Erythroblast (primary cell): Measurements from ENCODE around the gene HAUS6.
"Not testable (repeated sequence)": the region's sequence is repeated elsewhere in the genome, so short reads cannot be mapped to it uniquely, and the experiment has no call there.

Experiments
- DNase-seq, 2 experiments: peaks; one replicate each; lab custom pipeline; 2025; lab: John Stamatoyannopoulos, UW
- GATA1 ChIP-seq: IDR thresholded peaks from 2 replicates; pipeline ENCODE4 v1.6.1; 2011; ENCODE audit warnings: low read depth, mild to moderate bottlenecking, control low read depth, low read length, moderate library complexity
- POLR2A ChIP-seq: IDR thresholded peaks from 2 replicates; pipeline ENCODE4 v1.6.1; 2011; ENCODE audit warnings: mild to moderate bottlenecking, low read length

Gene HAUS6

DNA sequence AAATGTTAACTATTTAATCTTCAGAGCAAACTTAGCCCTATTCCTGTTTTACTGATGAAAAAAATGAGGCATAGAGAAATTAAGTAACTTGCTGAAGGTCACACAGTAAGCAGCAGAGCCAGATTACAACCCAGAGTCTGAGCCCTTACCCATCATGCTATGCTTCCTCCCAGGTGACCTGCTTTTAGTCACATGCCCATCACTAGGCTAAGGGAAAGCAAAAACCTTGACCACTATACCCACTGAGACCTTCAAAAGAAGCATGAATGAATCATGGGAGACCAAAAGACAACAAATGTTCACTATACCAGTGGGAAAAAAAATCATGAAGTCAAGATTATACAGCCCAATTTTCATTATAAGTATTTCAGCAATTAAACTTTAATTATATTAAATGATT, 5.3 kb upstream of the HAUS6 start:
- no peak for TF ChIP-seq POLR2A
- no peak for TF ChIP-seq GATA1
- no peak for DNase-seq

DNA sequence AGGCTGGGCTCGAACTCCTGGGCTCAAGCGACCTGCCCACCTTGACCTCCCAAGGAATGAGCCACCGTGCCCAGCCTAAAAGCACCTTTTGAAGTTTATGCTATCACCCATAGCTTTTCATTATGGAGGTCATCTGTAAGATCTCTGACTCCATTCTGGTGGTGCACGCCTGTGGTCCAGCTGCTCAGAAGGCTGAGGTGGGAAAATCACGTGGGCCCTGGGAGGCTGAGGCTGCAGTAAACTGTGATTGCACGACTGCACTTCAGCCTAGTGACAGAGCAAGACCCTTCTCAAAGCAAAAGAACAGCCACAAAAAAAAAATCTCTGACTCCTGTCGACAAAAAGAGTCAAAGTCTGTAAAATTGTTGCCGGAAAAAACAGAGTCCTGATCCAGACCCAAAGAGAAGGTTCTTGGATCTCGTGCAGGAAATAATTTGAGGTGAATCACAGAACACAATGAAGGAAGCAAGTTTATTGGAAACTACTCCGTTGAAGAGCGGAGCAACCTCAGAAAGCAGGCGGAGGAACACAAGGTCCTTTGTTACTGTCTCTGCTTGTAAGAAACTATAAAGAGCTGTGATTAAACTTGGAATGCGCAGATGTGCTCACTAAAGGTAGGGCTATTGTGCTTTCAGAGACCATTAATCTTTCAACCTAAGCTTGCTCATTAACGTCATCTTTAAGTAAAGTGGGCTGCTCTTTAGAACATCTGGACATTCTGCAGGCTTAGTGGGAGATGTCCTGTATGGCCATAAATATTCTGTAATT, 2.0 kb upstream of the HAUS6 start:
- DNase-seq, result no peak
- TF ChIP-seq POLR2A (no peak), GATA1 (no peak)

DNA sequence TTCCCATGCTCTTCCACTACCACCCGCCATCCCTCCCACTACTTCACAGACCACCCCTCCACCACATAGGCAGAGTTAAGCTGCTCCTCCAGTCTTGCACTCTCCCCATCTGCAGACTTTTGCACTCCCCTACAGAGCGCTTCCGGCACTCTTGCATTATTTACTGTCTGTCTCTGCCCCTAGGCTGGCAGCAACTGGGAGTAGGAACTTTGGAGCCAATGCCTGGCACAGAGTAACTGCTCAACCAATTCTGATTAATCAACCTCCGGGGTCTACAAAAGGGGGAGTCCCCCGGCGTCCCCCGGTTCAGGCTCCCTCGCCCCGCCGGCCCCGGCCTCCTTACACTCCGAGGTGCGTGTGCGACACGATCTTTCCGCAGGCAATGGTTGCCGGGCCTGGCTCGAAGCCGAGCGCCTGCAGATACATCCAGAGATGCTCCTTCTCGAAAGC, 498 bp downstream of the HAUS6 start:
- peak; percentile 72 to 75 for DNase-seq
- TF ChIP-seq POLR2A (no peak), GATA1 (no peak)

DNA sequence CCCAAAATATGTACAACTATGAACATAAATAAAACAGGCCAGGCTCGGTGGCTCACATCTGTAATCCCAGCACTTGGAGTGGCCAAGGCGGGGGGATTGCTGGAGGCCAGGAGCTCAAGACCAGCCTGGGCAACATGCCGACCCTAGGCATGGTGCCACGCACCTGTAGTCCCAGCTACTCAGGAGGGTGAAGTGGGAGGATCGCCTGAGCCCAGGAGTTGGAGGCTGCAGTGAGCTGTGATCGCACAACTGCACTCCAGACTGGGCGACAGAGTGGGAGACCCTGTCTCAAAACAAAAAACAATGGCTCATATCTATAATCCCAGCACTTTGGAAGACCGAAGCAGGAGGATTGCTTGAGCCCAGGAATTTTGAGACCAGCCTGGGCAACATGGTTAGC, 1.5 kb downstream of the HAUS6 start:
- TF ChIP-seq POLR2A, result no peak
- no peak for TF ChIP-seq GATA1
- DNase-seq, result no peak

DNA sequence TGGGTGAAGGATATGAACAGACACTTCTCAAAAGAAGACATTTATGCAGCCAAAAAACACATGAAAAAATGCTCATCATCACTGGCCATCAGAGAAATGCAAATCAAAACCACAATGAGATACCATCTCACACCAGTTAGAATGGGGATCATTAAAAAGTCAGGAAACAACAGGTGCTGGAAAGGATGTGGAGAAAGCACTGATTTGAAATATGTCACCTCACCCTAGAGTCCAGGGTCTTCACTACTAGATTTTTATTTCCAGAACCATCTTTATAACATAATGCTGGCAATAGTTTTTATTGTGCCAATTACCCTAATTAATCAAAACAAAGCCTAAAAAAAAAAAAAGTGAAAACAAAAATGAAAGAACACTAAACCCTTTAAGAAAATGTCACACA, 5.3 kb downstream of the HAUS6 start:
- not testable (repeated sequence) for DNase-seq

DNA sequence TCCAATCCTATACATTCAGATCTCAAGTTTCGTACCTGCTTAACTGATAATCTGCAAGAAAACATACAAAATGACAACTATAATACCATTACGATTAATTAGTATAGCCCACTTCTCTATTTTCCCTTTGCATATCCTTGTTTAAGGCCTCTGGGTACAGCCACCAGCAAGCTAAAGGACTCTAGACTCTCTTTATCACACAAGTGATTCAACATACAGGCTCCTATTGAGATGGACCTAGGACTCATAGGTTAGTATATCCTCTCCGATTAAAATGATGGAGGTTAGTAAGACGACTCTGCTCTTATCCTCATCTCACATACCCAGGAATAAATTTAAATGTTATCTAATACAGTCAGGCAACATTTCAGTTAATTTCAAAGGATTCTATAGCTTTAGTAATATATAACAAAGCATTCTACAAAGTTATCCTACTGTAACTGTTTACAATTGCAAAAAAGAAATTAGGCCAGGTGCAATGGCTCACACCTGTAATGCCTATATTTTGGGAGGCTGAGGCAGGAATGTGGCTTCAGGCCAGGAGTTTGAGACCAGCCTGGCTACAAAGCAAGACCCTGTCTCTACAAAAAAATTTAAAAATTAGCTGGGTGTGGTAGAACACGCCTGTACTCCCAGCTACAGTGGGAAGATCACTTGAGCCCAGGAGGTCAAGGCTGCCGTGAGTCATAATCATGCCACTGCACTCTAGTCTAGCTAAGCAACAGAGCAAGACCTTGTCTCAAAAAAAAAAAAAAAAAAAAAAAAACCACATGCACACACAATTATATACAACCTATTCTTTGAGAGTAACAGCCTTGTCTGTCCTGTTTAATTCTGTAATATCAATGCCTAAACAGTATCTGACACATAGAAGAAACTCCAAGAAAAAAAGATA, 15.4 kb downstream of the HAUS6 start:
- TF ChIP-seq GATA1 (no peak), POLR2A (no peak)
- peak; percentile 69 to 70 for DNase-seq

DNA sequence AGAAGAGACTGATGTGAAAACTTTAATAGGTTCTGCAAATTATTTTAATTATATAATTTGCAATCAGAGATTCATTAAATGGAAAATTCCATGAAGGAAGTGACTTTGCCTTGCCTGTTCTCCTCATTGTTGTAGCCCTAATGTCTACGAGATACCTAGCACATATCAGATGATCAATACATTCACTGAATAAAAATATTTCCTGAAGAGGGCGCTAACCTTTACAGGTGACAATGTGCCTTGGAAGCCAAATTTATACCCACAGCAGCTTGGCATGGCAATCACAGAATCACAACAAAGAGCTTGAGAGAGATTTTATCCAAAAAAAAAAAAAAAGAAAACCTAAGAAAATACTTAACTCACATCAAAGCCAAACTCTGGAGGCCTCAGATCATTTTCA, 17.4 kb downstream of the HAUS6 start:
- DNase-seq, result peak; percentile 28 to 47
- no peak for TF ChIP-seq POLR2A
- TF ChIP-seq GATA1, result no peak

DNA sequence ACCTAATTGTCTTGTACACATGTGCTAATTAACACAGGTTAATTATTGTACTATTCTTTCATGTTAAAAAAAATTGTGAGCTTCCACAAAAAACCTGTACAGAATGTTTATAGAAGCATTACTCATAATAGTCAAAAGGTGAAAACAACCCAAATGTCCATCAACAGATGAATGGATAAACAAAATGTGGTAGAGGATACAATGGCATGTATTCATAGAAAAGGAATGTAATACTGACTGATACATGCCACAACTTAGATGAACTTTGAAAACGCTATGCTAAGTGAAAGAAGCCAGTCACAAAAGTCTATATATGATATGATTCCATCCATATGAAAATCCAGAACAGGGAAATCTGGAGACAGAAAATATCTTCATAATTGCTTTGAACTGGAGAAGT, 27.9 kb downstream of the HAUS6 start:
- TF ChIP-seq GATA1 (no peak), POLR2A (no peak)
- no peak for DNase-seq

DNA sequence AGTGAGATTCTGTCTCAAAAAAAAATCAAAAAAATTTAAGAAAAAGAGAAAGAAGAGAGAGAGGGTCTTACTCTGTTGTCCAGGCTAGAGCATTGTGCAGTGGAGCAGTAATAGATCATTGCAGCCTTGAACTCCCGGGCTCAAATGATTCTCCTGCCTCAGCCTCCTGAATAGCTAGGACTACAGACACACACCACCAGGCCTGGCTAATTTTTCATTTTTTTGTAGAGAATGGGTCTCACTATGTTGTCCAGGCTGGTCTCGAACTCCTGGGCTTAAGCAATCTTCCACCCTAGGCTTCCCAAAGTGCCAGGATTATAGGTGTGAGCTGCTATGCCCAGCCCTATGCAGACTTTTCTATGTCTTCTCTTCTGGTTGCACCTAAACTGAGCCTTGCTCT, 28.5 kb downstream of the HAUS6 start:
- TF ChIP-seq GATA1 (no peak), POLR2A (no peak)
- DNase-seq, result no peak

DNA sequence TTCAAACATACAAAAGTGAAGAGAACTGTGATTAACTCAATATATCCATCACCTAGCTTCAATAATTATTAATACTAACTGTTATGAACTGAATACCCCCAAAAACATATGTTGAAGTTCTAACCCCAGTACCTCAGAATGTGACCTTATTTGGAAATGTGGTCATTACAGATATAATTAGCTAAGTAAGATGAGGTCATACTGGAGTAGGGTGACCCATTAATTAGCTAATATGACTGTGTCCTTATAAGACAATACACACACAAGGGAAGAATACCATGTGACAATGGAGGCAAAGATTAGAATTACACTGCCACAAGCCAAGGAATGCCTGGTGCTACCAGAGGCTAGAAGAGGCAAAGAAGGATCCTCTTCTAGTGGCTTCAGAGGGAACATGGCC, 45.7 kb downstream of the HAUS6 start:
- peak; percentile 13 to 16 for DNase-seq
- TF ChIP-seq POLR2A (no peak), GATA1 (no peak)

DNA sequence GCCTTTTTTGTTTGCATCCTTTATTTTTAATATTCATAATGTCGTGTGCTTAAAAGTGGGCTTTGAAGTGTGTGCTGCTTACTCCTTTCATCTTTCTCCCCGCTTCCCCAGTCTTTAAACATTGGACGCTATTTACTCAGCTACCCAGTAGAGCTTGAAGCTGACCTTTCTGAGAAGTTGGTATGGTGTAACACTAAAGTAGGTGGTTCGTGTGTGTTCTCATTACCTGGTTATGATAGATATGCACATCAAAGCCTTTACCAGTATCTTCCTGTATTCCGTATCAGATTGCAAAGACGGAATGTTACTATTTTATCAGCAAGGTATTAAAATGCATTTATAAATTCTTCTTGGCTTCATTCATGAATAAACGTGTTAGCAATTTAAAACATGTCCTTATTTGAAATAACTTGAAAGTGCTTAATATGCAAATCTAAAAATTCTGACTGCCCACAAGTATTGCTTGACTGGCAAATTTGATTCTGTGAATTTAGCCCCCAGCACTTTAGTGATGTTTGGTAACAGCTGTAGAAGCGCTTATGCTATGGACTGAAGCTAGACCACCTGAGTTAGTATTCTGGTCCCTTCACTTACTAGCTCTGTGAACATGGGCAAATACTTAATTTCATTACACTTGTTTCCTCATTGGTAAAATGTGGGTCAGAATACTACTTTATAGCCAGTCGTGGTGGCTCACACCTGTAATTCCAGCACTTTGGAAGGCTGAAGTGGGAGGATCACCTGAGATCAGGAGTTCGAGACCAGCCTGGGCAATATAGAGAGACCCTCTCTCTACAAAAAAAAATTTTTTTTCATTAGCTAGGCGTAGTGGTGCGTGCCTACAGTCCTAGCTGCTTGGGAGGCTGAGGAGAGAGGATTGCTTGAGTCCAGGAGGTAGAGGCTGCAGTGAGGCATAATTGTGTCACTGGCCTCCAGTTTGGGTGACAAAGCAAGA, 51.8 kb downstream of the HAUS6 start:
- no peak for TF ChIP-seq POLR2A
- peak; percentile 35 to 36 for DNase-seq

DNA sequence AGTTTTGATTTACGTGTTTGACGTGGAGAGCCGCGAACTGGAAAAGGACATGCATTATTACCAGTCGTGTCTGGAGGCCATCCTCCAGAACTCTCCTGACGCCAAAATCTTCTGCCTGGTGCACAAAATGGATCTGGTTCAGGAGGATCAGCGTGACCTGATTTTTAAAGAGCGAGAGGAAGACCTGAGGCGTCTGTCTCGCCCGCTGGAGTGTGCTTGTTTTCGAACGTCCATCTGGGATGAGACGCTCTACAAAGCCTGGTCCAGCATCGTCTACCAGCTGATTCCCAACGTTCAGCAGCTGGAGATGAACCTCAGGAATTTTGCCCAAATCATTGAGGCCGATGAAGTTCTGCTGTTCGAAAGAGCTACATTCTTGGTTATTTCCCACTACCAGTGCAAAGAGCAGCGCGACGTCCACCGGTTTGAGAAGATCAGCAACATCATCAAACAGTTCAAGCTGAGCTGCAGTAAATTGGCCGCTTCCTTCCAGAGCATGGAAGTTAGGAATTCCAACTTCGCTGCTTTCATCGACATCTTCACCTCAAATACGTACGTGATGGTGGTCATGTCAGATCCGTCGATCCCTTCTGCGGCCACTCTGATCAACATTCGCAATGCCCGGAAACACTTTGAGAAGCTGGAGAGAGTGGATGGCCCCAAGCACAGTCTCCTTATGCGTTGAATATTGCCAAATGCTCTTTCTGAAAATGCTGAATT, 52.6 kb downstream of the HAUS6 start:
- peak; percentile 53 to 63 for DNase-seq
- no peak for TF ChIP-seq GATA1
- TF ChIP-seq POLR2A, result no peak
